HG03039 (cell line): ENCODE measurements around the gene RARRES2.
"Not testable (repeated sequence)": the region's sequence is repeated elsewhere in the genome, so short reads cannot be mapped to it uniquely, and the experiment has no call there.

Experiments used
- ATAC-seq: cut with Tn5 transposase; IDR thresholded peaks from one replicate; pipeline ENCODE4 v1.9.1; 2021; ENCODE audit warnings: mild to moderate bottlenecking, moderate library complexity; ENCODE audit not compliant: unreplicated experiment

RARRES2 gene

GRCh38 chr7:150341263-150342120, at the start of gene RARRES2:
RARRES2 (minus strand) TSS chr7:150341629; CDS start chr7:150340609, 1,020 bp downstream.
- ATAC-seq: no peak

GRCh38 chr7:150390205-150390604, 48.8 kb upstream of the RARRES2 start:
- no peak for ATAC-seq

GRCh38 chr7:150389532-150389816, 48.0 kb upstream of the RARRES2 start:
- no peak for ATAC-seq

- no peak for ATAC-seq
Observed at GRCh38 chr7:150388709-150389531, 47.5 kb upstream of the RARRES2 start.

GRCh38 chr7:150388306-150388705, 46.9 kb upstream of the RARRES2 start:
- no peak for ATAC-seq

- not testable (repeated sequence) for ATAC-seq
Observed at GRCh38 chr7:150385884-150386283, 44.5 kb upstream of the RARRES2 start.

GRCh38 chr7:150385302-150385723, 43.9 kb upstream of the RARRES2 start:
- ATAC-seq: no peak

GRCh38 chr7:150384406-150385301, 43.2 kb upstream of the RARRES2 start:
- ATAC-seq: no peak

GRCh38 chr7:150383710-150384397, 42.4 kb upstream of the RARRES2 start:
- ATAC-seq: no peak

GRCh38 chr7:150382844-150383225, 41.4 kb upstream of the RARRES2 start:
- no peak for ATAC-seq

- ATAC-seq: no peak
Observed at GRCh38 chr7:150382123-150382843, 40.9 kb upstream of the RARRES2 start.

GRCh38 chr7:150381785-150382122, 40.3 kb upstream of the RARRES2 start:
- ATAC-seq: no peak

GRCh38 chr7:150381096-150381495, 39.7 kb upstream of the RARRES2 start:
- no peak for ATAC-seq

- ATAC-seq: no peak
Observed at GRCh38 chr7:150380463-150380862, 39.0 kb upstream of the RARRES2 start.

- no peak for ATAC-seq
Observed at GRCh38 chr7:150379441-150380379, 38.3 kb upstream of the RARRES2 start.

- peak; percentile 79 for ATAC-seq
Observed at GRCh38 chr7:150378853-150379440, 37.5 kb upstream of the RARRES2 start, which contains the start of gene ZNF775. ZNF775 (plus strand) TSS chr7:150379330; CDS start chr7:150388471, 9,141 bp downstream.

- ATAC-seq: no peak
Observed at GRCh38 chr7:150378115-150378852, 36.9 kb upstream of the RARRES2 start.

GRCh38 chr7:150377635-150378034, 36.2 kb upstream of the RARRES2 start:
- no peak for ATAC-seq
